ENCODE results near the gene ACOT7.

ACOT7 gene

DNA sequence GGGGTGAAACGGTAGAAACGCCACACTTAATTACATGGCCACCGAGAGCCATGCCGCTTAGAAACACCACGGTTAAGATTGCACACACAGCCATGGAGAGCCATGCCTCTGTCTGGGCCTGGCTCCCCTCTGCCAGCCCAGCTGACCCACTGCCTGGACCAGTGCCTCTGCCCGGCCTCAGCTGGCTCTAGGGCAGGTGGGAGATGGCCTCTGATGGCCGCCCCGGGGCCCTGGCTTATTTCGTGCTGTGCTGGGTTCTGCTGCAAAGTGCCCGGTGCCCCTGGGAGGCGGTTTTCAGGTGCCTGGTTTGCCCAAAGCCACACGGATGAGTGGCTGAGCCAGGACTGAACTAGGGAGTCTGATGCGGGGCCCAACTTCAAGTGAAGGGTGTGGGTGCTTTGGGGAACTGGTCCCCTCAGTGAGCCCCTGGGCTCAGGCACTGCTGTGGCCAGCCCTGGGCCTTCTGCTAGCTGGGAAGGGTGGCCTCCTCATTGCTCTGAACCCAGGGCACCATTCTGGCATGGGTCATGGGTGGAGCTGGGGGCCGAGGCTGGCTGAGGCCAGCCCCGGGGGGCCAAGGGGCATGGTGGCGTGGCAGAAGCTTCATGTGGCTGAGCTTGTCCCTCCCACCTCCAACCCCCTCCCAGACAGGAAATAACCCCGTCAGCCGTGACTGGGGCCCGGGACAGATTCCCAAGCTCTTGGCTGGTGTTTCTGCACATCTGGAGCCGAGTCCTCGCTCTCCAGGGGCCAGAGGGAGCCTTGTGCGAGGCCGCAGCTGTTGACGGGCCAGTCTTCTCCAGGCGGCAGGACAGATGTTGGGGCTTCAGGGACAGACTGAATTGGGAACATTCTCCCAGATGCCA is 130.8 kb downstream of the ACOT7 start:
- DNase-seq = no peak

DNA sequence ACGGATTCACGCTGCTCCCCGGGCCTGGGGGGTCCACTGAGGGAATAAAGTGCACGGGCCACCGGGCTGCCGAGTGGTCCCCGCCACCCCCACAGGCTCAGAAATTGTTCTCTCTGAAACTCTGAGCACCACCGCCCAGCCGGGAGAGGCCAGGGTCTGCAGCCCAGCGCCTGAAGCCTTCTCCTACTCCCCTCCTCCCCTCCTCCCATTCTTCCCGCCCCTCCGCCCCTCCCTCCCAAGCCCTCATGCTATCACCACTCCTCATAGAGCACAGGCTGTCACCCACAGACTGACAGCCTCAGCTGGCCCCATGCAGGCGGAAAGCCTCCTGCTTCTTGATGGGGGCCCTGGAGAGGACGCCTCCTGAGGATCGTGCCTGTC is 132.0 kb downstream of the ACOT7 start:
- no peak for DNase-seq

DNA sequence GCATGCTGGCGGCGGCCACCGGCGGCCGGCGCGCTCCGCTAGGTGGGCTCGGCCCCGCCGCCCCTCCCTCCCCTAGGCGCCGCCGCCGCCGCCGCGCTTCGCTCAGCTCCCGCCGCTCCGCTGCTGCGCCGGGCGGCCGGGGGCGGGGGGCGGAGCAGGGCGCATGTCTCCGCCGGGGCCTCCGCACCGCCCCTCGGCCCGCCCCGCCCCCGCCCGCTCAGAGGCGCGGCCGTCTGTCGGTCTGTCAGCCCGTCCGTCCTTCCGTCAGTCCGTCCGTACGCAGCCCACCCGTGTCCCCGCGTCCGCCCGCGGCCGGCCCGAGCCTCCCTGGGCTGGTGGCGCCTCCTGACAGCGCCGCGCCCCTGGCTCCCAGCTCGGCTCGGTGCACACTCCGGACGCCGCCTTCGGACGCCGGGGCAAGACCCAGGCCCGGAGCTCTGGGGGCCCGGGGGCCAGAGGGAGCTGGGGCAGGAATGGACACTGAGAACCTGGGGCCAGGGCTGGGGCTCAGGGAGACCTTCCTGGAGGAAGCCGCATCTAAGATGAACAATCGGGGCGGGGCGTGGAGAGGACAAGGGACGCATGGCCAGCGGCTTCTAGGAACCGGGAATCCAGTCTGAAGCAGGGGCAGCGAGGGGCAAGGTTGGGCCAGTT is 132.5 kb downstream of the ACOT7 start, which contains the start of gene GPR153:
Gene GPR153 (minus strand): TSS at position 138 of the 654 bp plus-strand sequence. CDS start 6,193 bp downstream, outside the sequence.
- no peak for DNase-seq

- DNase-seq = no peak
These were observed 133.1 kb downstream of the ACOT7 start for GRCh38 chr1:6260433-6260934.

GRCh38 chr1:6259491-6260362 is 133.8 kb downstream of the ACOT7 start:
- peak; percentile 69 for DNase-seq

- DNase-seq = no peak
These were observed 134.9 kb downstream of the ACOT7 start for GRCh38 chr1:6258675-6259074.

- DNase-seq = no peak
These were observed 136.0 kb downstream of the ACOT7 start for GRCh38 chr1:6257541-6258069.

GRCh38 chr1:6256645-6257044 is 136.9 kb downstream of the ACOT7 start:
- DNase-seq = no peak

GRCh38 chr1:6254691-6255090 is 138.9 kb downstream of the ACOT7 start:
- DNase-seq = no peak

DNA sequence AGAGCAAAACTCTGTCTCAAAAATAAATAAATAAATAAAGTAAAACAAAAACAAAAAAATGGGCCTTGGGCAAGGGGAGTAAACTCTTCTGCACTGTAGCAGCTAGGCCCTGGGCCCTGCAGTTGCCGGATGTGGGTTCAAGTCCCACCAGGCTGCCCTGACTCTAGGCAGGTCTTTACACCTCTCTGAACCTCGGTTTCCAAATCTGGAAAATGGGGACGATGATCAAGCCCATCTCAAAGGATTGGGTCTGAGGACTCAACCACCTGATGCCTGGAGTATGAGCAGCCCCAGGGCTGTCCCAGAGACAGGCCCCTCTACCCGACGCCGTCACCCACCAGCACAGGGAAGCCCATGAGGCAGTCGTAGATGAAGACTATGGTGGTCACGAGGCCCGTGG is 140.2 kb downstream of the ACOT7 start:
- DNase-seq = no peak

GRCh38 chr1:6252374-6252710 is 141.2 kb downstream of the ACOT7 start:
- DNase-seq = no peak

DNA sequence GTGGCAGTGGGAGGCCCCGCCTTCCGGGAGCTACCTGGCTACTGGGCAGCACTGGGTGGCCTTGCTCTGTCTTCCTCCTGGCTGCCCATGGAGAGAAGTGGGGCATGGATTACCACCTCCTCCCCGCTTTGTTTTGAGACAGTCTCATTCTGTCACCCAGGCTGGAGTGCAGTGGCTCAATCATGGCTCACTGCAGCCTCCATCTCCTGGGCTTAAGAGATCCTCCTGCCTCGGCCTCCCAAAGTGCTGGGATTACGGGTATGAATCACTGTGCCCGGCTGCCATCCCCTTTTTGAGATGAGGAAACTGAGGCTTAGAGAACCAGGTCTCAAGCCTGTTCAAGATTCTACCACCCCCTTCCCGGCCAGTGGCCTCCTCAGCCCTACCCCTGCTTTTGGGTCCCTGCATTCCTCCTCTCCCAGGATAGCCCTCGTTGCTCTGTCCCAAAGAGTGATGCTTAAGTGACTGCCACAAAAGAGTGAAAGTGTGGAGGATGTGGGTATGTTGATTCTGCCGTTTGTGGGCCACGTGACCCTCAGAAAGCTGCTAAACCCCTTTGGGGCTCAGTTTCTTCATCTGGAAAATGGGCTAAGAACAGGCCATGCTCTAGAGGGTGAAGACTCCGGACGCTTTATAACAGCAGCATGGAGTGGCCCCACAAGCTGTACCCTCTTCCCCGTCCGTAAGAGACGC is 141.7 kb downstream of the ACOT7 start:
- no peak for DNase-seq

GRCh38 chr1:6251233-6251632 is 142.3 kb downstream of the ACOT7 start:
- no peak for DNase-seq

DNA sequence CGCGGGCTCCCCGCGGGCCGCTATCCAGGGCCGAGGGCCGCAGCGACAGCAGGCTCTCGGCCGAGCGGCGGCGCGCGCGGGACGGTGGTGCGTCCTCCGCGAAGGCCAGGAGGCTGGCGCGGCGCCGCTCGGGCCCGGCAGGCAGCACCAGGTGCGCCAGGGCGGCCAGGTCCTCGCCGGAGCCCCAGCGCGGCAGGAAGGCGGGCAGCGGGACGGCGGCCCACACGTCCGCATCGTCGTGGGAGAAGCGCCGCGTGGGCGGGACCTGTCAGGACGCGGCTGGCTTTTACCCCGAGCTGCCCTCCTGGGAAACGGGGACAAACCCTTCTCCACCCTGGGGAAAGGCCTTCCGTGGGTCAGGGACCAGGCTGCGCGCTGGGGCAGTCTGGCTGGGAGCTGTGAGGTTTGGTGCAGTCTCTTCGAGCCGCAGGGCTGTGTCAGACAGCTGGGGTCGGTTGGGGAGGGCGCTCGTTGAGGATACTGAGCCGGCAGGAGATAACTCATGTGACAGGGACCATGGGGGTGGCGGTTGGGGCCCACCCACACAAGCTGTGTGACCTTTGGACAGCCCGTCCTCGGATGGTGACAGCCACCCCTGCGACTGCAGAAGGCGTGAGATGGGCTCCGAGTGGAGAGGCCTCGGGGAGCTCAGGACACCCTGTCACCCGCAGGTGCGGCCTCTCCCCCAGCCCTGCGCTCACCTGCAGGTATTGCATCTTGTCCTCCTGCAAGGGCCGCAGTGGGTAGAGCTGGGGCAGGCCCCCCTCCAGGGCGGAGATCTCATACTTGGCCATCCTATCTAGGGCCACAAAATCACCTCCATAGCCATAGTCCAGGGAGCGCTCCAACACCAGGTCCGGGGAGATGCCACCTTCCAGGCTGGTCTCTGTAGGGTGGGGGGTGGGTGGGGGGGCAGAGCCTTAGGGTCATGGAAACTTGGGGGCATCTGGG is 143.6 kb downstream of the ACOT7 start:
- no peak for DNase-seq

GRCh38 chr1:6248932-6249738 is 144.4 kb downstream of the ACOT7 start:
- no peak for DNase-seq

DNA sequence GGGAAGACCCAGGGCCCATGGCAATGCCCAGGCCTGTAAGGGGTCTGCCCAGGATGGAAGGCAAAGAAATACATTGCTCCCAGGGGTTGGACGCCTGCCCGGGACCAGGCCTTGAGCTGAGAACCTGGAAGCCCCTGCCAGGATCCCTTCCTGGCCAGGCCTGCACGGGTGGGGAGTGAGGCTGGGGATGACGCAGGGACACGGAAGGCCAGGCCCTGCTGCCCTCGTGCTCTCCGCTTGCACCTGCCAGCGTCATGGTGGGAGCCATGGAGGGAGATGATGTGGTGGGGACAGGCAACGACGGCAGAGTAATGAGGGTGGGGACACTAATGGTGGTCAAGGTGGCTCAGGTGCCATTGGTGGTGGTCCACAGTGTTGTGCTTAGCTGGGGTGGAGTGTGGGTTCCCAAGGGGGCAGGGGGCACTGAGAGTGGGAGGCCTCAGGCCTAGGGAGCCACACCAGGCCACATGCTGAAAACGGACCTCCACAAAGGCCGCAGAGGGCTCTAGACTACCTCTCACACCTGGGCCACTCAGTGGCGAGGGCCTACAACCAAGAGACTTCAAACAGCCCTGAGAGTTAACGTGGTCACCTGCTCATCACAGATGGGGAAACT is 145.3 kb downstream of the ACOT7 start:
- no peak for DNase-seq

GRCh38 chr1:6247651-6248050 is 145.9 kb downstream of the ACOT7 start:
- no peak for DNase-seq

- peak; percentile 67 for DNase-seq
These were observed 146.8 kb downstream of the ACOT7 start for GRCh38 chr1:6246497-6247467.

Data from central memory CD4-positive, alpha-beta T cell (primary cell).